ENCODE measurements around the gene HDAC5.

The HDAC5 gene

GRCh38 chr17:44155488-44155887, 32.0 kb upstream of the HDAC5 start:
- H3K27ac ChIP-seq (ENCODE audit: extremely low read depth, low read depth, low read length) = peak overlapping the region; percentile 0; the same call in 1 of the 2 replicates
- ChIA-PET CTCF (interaction anchor here (0.5 to 1.0 kb wide), 4 partner anchors 13 to 518 kb away, joined by 3 to 4 read pairs (median 3); no protein-coding TSS in a partner anchor), POLR2A (interaction anchor here (0.6 to 1.0 kb wide), 3 partner anchors 11 to 1041 kb away, joined by 3 read pairs; no protein-coding TSS in a partner anchor)
- no peak for TF ChIP-seq HIC1 (tag by site-specific recombination; IDR thresholded peaks at IDR 0.05)
- 0 out of 2 replicates have a peak, but pooled peaks have one; percentile 16 for TF ChIP-seq SCRT2 (tag by site-specific recombination; IDR thresholded peaks at IDR 0.05)
- no peak for TF ChIP-seq GLI2 (tag by site-specific recombination; IDR thresholded peaks at IDR 0.05; ENCODE audit: borderline replicate concordance, low read depth)
- 0 out of 2 replicates have a peak, but pooled peaks have one; percentile 22 for TF ChIP-seq PRDM10 (tag by site-specific recombination; IDR thresholded peaks at IDR 0.05)
- peak; percentile 31; the same call in 1 of the 2 replicates for TF ChIP-seq ZNF394 (tag by site-specific recombination; IDR thresholded peaks at IDR 0.05; ENCODE audit: borderline replicate concordance)
- no peak for TF ChIP-seq ZBTB11 (tag by site-specific recombination; conservative IDR thresholded peaks at IDR 0.05; ENCODE audit: low read depth)
- H3K36me3 ChIP-seq (ENCODE audit: control insufficient read depth in 2 of 2, insufficient read depth in 1 of 2, low read length in 2 of 2) = peaks cover 56 to 81% of the 10 kb centered on the region in 2 experiments
- no peaks in the 10 kb centered on the region for H3K9me3 ChIP-seq (ENCODE audit: control insufficient read depth, insufficient read depth, low read depth, low read length)
- H3K4me3 ChIP-seq (ENCODE audit: low read depth, low read length) = no peak overlapping the region
- H3K4me1 ChIP-seq (ENCODE audit: control insufficient read depth, insufficient read depth, low read length) = peaks cover 3% of the 10 kb centered on the region; the same call in 1 of the 2 replicates

GRCh38 chr17:44152875-44153274, 29.4 kb upstream of the HDAC5 start:
- ChIA-PET CTCF (interaction anchor here (0.7 to 1.6 kb wide), 3 partner anchors 15 to 210 kb away, joined by 5 to 8 read pairs (median 5); no protein-coding TSS in a partner anchor), POLR2A (no interaction called here)
- peaks cover 61 to 83% of the 10 kb centered on the region in 2 experiments for H3K36me3 ChIP-seq (ENCODE audit: control insufficient read depth in 2 of 2, insufficient read depth in 1 of 2, low read length in 2 of 2)
- no peak overlapping the region for H3K4me3 ChIP-seq (ENCODE audit: low read depth, low read length)
- H3K9me3 ChIP-seq (ENCODE audit: control insufficient read depth, insufficient read depth, low read depth, low read length) = no peaks in the 10 kb centered on the region
- peak overlapping the region; percentile 62 for H3K27ac ChIP-seq (ENCODE audit: extremely low read depth, low read depth, low read length)
- H3K4me1 ChIP-seq (ENCODE audit: control insufficient read depth, insufficient read depth, low read length) = peaks cover 3% of the 10 kb centered on the region; the same call in 1 of the 2 replicates
- no peak for TF ChIP-seq RBAK (tag by site-specific recombination; IDR thresholded peaks at IDR 0.05)
- no peak for TF ChIP-seq ZBTB6 (tag by site-specific recombination; IDR thresholded peaks at IDR 0.05)
- no peak for TF ChIP-seq ZNF132 (tag by site-specific recombination; IDR thresholded peaks at IDR 0.05; ENCODE audit: borderline replicate concordance)
- TF ChIP-seq ZNF473 (tag by site-specific recombination; IDR thresholded peaks at IDR 0.05) = no peak
- TF ChIP-seq KLF9 (tag by site-specific recombination; IDR thresholded peaks at IDR 0.05; ENCODE audit: low read depth) = no peak
- TF ChIP-seq ZNF18 (tag by site-specific recombination; IDR thresholded peaks at IDR 0.05) = no peak
- no peak for TF ChIP-seq GLI4 (tag by site-specific recombination; IDR thresholded peaks at IDR 0.05)
- TF ChIP-seq ZNF354C (tag by site-specific recombination; IDR thresholded peaks at IDR 0.05; ENCODE audit: borderline replicate concordance, low read depth) = no peak
- TF ChIP-seq IKZF3 (tag by site-specific recombination; IDR thresholded peaks at IDR 0.05) = no peak
- no peak for TF ChIP-seq ZBTB11 (tag by site-specific recombination; conservative IDR thresholded peaks at IDR 0.05; ENCODE audit: low read depth)
- no peak for TF ChIP-seq ZNF23 (tag by site-specific recombination; IDR thresholded peaks at IDR 0.05; ENCODE audit: borderline replicate concordance)
- TF ChIP-seq ZNF560 (tag by site-specific recombination; IDR thresholded peaks at IDR 0.05; ENCODE audit: borderline replicate concordance) = no peak
